Upper lobe of left lung (tissue), 4 donors: ENCODE data around the gene PRKAG2.

Source experiments
- POLR2A ChIP-seq, 4 donors: fragments of 450-650 bp; IDR thresholded peaks; one replicate each; pipeline ENCODE4 v1.5.1; 2016 to 2017; ENCODE audit warnings: antibody characterized with exemption in 4 of 4, mild to moderate bottlenecking in 2 of 4
- POLR2AphosphoS5 ChIP-seq, 2 donors: sonication (generic); formaldehyde crosslinking; IDR thresholded peaks; one replicate each; pipeline ENCODE4 v1.5.1; 2017; ENCODE audit warnings: antibody characterized with exemption in 2 of 2
- TF ChIP-seq, protein P1 (sequence below), 6 experiments: fragments of 450-650 bp in 4 of 6; fragments of 200-600 bp in 2 of 6; sonication (generic) in 2 of 6; IDR thresholded peaks; one replicate each; pipeline ENCODE4 v1.5.1; 2016 to 2019; ENCODE audit warnings: antibody characterized with exemption in 6 of 6

DNA sequence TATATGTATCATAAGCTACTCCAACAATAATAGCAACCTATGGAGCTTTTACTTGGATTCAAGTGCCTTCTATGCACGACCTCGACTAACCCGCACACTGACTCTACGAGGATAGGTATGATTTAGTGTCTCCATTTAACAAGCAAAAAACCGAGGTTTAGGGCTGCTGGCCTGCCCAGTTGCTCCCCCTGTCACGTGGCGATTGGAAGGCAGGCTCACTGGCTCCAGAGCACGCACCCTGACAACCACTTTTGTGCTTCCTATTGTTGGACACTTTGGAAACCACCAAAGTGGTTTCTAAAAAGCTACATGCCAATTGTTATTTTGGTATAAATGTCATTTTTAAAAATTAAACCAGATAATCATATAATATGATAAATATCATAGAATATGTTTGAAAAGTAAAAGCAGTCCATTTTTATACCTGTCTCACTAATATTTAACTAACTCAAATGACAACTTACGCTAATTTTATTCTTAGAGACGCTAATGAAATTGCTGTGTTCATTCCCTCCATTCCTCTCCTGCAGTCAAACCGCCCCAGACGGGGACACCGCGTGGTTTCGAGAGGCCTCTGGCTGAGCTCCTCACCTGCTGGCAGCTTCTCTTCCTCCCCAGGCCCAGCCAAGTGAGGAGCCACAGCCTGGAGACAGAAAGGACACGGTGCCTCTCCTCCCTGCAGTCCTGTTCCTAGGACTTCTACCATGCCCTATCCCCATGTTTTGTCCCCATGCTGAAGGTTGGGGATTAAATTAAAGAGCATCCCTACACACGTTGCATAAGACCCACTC is 335.0 kb downstream of the PRKAG2 start:
- TF ChIP-seq, protein P1, sequence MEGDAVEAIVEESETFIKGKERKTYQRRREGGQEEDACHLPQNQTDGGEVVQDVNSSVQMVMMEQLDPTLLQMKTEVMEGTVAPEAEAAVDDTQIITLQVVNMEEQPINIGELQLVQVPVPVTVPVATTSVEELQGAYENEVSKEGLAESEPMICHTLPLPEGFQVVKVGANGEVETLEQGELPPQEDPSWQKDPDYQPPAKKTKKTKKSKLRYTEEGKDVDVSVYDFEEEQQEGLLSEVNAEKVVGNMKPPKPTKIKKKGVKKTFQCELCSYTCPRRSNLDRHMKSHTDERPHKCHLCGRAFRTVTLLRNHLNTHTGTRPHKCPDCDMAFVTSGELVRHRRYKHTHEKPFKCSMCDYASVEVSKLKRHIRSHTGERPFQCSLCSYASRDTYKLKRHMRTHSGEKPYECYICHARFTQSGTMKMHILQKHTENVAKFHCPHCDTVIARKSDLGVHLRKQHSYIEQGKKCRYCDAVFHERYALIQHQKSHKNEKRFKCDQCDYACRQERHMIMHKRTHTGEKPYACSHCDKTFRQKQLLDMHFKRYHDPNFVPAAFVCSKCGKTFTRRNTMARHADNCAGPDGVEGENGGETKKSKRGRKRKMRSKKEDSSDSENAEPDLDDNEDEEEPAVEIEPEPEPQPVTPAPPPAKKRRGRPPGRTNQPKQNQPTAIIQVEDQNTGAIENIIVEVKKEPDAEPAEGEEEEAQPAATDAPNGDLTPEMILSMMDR (IDR thresholded peaks at IDR 0.05) = no peak
- TF ChIP-seq POLR2AphosphoS5 (IDR thresholded peaks at IDR 0.05) = no peak
- no peak for TF ChIP-seq POLR2A (IDR thresholded peaks at IDR 0.05)
